EH (cell line): ENCODE measurements around the gene ZNF341.
"Not testable (repeated sequence)": the region's sequence is repeated elsewhere in the genome, so short reads cannot be mapped to it uniquely, and the experiment has no call there.

ENCODE experiments used
- DNase-seq: peaks from one replicate; pipeline ENCODE4 v3.0.0-alpha.2; 2015; ENCODE audit warnings: low read depth

The ZNF341 gene

DNA sequence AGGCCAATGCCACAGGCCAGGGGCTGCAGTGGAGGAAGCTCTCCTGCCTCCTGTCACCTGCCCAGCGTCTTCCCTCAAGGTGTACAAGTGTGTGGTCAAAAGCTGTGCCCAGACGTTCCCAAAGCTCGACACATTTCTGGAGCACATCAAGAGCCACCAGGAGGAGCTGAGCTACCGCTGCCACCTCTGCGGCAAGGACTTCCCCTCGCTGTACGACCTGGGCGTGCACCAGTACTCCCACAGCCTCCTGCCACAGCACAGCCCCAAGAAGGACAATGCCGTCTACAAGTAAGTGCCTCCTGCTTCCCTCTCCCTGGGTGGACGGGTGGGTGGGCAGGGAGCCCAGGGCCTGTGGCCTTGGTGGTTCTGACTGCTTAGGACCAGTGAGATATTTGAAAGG, 38.2 kb downstream of the ZNF341 start:
- no peak for DNase-seq

DNA sequence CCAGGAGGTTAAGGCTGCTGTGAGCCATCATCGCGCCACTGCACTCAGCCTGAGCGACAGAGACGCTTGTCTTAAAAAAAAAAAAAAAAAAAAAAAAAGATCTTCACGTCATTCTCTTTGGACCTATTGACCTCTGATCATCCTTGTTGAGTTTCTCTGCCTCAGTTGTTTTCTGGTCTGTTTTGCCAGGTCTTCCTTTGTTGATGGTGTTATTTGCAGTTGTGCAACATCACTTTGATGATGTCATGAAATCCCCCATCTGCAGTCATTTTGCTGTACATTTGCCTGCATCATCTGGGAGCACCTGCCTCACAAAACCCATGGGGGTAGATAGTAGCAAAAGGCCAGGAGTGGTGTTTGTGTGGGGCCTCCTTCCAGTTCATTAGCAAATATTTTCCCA, 40.1 kb downstream of the ZNF341 start:
- DNase-seq, result no peak

DNA sequence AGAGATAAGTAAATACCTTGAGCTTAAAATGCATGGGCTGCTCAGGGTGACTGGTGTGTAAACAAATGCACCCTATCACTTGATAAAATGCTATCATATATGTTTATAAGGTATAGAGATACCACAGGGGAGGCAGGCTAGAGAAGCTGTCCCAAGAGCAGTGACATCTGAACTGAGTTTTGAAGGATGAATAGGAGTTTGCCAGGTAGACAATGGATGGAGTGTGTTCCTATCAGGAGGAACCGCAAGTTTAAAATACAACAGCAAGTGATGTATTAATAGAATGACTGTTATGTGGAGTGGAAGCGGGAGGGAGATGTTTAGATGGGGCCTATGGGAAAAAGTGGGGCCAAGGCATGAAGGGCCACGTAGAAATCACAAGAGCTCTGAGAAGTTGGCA, 40.6 kb downstream of the ZNF341 start:
- DNase-seq, result no peak

DNA sequence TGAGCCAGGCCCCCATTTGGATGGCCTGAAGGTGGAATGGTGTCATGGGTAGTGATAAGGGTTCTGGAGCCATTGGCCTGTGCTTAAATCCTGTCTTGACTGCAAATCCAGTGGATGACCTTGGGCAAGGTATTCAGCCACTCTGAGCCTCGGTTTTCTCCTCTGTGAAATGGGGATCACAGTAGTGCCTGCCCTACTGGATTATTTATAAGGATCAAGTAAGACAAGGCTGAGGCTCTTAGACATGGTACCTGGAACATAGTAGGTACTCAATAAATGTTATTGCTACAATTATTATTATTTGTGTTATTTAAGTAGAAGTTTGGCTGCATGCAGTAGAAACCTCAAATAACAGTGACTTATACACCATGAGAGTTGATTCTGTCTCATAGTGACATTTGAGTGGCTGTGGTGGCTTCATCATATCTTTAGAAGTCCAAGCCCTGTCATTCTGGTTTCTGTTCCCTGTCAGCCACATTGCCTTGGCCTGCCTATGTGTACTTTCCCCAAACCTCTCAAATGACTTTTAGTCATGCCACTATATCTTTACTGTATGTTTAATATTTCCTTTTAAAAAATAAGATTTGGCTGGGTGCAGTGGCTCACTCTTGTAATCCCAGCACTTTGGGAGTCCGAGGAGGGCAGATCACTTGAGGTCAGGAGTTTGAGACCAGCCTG, 41.8 kb downstream of the ZNF341 start:
- no peak for DNase-seq

DNA sequence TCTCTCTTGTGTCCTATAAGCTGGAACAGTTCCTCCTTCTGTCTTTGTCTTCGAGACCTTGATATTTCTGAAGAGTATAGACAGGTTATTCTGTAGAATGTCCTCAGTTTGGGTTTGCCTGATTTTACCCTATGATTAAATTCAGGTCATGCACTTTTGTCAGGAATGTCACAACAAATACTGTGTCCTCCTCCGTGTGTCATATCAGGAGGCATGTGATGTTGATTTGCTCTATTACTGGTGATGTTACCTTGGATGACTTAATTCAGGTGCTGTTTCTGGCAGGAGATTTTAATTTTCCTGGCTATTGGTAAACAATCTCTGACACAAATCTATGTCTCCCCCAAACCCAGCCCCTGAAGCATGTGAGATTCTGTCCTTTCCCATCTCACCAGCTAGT, 46.0 kb downstream of the ZNF341 start:
- no peak for DNase-seq

DNA sequence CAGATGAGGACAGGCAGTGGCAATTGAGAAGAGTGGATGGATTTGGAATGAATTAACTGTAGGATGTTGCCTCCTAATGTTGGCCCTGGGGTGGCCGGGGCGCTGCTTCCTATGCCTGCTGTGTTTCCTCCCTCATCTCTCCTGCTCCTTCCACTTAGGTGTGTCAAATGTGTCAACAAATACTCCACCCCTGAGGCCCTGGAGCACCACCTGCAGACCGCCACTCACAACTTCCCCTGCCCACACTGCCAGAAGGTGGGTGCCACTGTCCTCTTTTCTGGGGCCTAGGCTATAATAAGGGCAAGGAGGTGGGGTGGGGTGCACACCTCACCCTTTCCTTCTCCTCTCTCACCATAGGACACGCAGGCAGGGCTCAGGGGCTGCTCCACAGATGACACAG, 49.3 kb downstream of the ZNF341 start:
- DNase-seq, result no peak

DNA sequence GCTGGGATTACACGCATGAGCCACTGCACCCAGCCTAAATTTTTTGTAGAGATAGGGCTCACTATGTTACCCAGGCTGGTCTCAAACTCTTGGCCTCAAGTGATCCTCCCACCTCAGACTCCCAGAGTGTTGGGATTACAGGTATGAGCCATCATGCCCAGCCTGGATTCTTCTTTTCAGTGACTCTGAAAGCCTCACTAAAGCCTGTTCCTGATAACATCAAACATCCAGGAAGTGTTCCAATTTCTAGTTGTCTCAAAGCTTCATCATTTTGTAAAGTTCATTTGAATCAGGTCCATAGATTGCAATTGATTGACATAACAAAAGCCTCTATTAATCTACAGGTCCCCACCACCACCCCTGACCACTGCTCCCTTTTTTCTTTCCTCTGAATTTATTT, 50.1 kb downstream of the ZNF341 start:
- DNase-seq, result no peak

DNA sequence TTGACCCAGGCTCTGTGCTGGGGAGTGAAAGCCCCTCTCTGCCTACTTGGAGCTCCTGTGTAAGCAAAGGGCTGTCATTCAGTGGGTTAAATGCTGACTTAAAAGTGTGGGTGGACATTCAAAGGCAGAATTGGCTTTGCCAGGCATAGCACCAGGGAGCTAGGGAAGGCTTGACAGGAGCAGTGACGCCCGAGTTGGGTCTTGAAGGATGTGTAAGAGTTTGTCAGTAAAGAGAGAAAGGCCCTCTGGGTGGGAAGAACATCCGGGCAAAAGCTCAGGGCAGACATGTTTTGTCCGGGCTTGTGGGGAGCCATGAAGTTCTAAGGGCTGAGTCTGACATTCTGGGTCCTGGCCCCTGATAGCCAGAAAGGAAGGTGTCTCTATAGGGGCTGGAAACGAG, 51.5 kb downstream of the ZNF341 start:
- no peak for DNase-seq

DNA sequence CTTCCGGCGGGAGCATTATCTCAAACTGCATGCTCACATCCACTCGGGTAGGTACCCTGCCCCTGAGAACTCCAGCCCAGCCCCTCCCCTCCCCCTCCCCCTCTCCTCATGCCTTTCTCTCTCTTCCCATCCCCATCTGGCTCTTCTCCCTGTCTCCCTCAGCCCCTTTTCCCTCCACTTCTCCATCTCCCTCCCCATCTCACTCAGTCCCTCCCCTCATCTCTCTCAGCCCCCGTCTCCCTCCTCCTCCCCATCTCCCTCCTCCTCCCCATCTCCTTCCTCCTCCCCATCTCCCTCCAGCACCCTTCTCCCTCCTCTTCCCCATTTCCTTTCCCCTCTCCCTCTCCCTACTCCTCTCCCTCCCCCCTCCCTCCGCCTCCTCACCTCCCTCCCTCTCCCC, 52.0 kb downstream of the ZNF341 start:
- DNase-seq, result no peak

DNA sequence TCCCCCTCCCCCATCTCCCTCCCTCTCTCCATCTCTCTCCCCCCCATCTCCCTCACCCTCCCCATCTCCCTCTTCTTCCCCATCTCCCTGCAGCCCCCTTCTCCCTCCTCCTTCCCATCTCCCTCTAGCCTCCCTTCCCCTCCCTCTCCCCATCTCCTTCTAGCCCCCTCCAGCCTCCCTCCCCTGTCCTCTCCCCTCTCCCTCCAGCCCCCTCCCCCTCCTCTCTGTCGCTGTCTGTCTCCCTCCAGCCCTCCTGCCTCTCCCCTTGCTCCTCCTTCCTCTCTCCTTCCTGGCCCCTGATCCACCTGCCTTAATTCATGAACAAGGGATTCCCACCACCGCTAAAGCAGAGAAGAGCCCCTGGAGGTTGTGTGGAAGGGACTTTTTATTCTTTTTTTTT, 52.4 kb downstream of the ZNF341 start:
- DNase-seq, result no peak

DNA sequence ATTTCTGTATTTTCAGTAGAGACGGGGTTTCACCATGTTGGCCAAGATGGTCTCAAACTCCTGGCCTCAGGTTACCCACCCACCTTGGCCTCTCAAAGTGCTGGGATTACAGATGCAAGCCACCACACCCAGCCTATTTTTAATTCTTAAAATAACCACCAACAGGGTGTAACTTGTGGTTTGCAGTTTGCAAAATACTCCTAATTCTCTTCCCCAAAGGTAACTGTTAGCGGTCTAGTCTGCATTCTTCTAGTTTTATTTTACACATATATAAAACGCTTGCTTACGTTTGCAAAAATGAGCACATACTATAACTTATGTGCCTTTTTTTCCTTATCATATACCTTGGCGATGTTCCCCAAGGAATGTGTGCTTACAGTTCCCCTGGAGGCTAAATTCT, 53.7 kb downstream of the ZNF341 start:
- DNase-seq, result no peak

DNA sequence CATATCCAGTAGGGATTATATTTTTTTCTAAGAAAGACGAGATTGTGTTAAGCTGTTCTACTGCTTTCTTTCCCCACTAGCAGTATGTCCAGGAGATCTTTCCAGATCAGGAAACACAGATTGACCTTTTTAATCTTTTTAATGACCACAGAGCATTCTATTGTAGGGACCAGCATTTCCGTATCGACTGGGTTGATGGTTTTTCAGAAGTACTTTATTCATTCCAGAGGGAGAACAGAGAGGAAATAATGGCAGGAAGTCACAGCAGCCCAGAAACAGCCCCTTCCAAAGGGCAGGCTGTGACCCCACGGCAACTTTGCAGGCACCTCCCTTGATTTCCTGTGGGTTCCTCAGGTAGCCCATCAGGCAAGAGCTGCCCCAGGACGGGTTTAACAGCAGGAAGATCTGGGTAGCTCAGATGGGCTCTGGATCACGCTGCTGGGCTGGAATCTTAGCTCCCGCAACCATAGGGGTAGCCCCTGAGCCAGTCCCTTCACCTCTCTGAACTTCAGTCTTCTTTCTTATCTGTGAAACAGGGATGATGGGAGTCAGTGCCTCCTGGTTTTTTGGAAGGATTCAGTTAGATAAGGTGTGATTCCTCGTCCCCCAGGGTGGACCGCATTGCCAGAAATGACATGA, 55.6 kb downstream of the ZNF341 start:
- DNase-seq, result no peak

DNA sequence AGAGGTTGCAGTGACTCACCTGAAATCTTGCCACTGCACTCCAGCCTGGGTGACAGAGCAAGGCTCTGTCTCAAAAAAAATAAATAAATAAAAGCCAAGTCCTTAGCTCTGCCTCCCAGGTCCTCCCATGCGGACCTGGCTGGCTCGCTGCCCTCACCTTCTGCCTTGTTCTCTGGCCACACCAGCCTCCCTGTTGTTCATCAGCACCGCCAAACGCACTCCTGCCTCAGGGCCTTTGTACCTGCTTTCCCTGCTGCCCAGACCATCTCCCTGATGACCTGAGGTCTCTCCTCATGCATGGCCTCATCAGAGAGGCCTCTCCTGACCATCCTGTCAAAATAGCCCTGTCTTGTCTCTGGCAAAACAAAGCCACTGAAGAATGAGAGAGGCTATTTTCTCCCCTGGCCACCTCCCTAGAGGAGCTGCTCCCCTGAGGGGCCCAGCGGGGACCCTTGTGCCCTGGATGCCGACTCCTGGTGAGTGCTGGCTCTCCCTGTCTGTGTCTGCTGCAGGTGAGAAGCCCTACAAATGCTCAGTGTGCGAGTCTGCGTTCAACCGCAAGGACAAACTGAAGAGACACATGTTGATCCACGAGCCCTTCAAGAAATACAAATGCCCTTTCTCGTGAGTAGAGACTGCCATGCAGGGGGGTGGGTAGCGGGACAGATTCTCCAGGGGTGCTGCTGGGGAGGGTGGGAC, 56.7 kb downstream of the ZNF341 start:
- no peak for DNase-seq

DNA sequence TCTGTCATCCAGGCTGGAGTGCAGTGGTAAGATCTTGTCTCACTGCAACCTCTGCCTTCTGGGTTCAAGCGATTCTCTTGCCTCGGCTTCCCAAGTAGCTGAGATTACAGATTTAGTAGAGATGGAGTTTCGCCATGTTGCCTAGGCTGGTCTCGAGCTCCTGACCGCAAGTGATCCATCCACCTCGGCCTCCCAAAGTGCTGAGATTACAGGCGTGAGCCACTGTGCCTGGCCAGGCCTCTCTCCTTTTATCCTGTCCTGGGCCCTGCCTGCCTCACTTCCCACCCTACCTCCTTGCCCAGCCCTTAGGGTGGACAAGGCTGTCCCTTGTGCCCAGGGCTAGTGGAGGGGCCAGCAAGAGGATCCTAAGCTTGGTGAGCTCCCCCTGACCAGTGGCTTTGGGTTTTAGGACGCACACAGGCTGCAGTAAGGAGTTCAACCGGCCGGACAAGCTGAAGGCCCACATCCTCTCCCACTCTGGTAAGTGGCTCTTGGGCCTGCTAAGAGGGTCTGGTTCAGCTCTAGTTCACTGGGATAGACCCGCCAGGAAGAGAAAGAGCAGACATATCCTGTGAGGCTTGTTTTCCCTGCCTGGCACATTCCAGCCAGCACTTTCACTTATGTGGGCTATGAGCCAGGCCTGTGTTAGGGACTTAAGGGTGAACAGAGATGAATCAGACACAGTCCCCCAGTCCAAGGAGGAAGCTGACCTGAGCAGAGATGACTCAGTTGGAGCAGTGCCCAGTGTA, 57.5 kb downstream of the ZNF341 start:
- peak; percentile 95 for DNase-seq

DNA sequence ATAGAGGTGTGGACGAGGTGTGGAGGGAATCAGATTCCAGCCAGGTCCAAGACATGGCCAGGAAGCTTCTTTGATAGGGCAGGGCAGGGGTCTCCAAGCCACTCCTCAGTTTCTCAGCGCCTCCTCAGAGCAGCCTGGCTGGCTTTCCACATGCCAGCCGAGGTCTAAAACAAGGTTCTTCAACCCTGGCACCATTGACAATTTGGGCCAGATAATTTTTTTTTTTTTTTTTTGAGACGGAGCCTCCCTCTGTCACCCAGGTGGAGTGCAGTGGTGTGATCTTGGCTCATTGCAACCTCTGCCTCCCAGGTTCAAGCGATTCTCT, 58.0 kb downstream of the ZNF341 start:
- DNase-seq, result no peak

DNA sequence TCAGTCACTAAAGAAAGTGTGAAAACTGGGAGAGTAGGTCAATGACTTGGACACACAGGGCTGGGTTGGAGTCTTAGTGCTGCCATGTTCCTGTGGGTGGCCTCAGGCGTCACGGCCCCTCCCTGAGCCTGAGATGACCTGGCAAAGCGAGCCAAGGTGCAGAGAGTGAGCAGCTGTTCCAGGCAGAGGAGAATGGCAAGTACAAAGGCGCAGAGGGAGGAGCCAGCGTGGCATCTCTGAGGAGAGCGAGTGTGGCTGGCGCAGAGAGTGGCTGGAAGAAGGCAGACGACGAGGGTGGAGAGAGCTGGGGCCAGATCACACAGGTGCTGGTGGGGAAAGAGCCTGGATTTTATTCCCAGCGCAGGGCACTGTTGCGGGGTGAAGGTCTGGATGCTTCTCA, 58.8 kb downstream of the ZNF341 start:
- DNase-seq, result no peak

DNA sequence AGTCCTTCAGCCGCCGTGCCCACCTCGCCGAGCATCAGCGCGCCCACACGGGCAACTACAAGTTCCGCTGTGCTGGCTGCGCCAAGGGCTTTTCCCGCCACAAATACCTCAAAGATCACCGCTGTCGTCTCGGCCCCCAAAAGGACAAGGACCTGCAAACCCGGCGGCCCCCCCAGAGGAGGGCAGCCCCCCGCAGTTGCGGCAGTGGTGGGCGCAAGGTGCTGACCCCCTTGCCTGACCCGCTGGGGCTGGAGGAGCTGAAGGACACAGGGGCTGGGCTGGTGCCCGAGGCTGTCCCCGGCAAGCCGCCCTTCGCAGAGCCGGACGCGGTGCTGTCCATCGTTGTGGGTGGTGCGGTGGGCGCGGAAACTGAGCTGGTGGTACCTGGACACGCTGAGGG, 59.2 kb downstream of the ZNF341 start:
- DNase-seq, result no peak

DNA sequence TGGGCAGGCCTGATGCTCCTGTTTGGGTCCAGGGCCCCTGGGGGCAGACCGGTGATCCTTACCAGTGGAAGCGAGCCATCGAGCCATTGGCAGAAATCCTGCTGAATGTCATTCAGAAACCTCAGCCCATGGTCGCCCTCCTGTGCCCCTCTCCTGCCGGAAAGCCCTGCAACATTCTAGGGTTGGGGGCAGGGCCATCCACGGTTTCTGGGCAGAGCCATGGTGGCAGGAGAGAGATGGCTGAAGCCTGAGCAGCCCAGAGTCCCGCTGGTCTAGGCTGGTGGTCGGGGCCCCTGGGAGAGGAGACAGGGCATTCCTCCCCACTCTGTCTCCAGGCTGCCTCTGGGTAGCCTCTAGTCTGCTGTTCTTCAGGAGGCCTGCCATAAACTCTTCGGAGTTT, 59.7 kb downstream of the ZNF341 start:
- DNase-seq, result no peak

DNA sequence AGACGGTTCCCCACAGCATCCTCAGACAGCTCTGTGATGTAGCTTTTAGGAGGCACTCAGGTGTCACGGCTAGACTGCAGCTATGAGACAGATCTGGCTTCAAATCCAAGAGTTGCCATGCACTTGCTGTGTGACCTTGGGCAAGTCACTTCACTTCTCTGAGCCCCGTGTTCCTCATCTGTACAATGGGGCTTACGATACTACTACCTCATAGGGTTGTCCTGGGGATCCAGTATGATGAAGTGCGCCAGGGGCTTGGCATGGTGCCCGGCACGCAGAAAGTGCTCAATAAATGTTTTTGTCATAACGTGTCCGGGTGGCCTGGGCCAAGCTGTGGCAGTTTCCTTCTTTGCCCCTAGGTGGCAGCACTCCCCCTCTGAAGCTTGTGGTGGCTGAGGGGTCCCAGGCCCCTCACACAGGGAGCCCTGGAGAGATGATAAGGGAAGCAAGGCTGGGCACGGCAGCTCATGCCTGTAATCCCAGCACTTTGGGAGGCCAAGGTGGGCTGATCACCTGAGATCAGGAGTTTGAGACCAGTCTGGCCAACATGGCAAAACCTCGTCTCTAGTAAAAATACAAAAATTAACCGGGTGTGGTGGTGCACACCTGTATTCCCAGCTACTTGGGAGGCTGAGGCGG, 60.3 kb downstream of the ZNF341 start:
- DNase-seq, result peak; percentile 46

DNA sequence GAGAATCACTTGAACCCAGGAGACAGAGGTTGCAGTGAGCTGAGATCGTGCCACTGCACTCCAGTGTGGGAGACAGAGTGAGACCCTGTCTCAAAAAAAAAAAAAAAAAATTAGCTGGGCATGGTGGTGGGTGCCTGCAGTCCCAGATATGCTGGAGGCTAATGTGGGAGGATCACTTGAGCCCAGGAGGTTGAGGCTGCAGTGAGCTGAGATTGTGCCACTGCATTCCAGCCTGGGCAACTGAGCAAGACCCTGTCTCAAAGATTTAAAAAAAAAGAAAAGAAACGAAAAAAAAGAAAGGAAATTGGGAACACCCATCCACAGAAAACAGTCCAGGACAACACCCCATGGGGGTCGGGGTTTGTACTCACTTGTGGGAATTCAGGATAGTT, 60.8 kb downstream of the ZNF341 start:
- not testable (repeated sequence) for DNase-seq

DNA sequence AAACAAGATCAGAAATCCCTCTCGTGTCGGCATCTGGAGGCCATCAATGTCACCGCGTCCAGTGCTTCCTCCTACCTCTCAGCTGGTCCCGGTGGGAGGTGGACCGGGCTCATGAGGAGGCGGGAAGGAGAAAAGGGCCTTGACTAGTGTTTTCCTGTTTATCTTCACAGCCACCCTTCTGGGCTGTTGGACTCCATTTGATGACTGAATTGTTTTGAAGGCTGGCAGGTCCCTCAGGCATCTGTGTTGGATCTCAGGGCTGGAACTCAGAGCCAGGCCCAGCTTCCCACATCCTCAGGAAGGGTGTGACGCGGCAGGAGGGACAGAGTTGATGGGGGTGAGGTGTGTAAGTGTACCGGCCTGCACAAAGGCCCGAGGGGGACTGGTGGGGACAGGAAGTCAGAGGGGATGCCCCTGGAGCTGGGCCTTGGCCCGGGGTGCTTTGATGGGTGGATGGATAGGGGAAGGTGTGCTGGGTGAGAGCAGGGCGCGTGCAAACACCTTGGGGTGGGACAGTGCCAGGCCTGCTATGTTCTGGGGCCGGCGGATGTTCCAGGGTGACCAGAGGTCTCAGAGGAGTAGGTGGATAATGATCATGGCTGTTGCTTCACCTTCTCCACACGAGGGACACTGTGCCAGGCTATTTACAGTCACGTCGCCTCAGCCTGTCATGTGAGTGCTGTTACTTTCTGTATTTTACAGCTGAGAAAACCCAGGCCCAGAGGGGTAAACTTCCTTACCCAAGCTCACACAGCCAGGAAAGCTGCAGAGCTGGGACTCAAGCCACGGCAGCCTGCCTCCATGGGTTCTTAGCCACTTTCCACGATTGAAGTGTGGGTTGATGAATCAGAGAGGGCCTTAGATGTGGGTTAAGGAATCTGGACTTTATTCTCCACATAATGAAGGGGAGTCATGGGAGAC, 61.5 kb downstream of the ZNF341 start:
- DNase-seq, result peak; percentile 22
